ENCODE measurements around the gene ELFN1. TPM values are rescaled to one million over a fixed set of nuclear protein-coding genes. Genes with fewer than 3 reads are reported as not detected.

Gene ELFN1
- total and polyA plus RNA-seq, 4 donors, result 7.8 to 28.4 (median 16.3) TPM

- Histone ChIP-seq H3K4me3 (ENCODE audit: low read depth, low read length) (no peak overlapping the region), H3K27ac (ENCODE audit: low read depth, low read length) (no peak overlapping the region), H3K4me1 (ENCODE audit: control insufficient read depth, insufficient read depth, low read length) (no peaks in the 10 kb centered on the region), H3K9me3 (ENCODE audit: control insufficient read depth, insufficient read depth, low read length) (peaks cover 5% of the 10 kb centered on the region), H3K27me3 (ENCODE audit: control insufficient read depth, insufficient read depth, low read length) (no peaks in the 10 kb centered on the region), H3K36me3 (ENCODE audit: control insufficient read depth, insufficient read depth, low read length) (no peaks in the 10 kb centered on the region)
- 61% methylated on average over 7 of the region's 7 CpGs for WGBS (ENCODE audit: insufficient coverage)
- DNase-seq (ENCODE audit: low read depth in 4 of 6, low spot score in 6 of 6), result no peak
Observed at GRCh38 chr7:1632506-1632905, 37.6 kb upstream of the ELFN1 start.

- DNase-seq (ENCODE audit: low read depth in 4 of 6, low spot score in 6 of 6), result no peak
- Histone ChIP-seq H3K4me1 (ENCODE audit: control insufficient read depth, insufficient read depth, low read length) (no peaks in the 10 kb centered on the region), H3K36me3 (ENCODE audit: control insufficient read depth, insufficient read depth, low read length) (no peaks in the 10 kb centered on the region), H3K4me3 (ENCODE audit: low read depth, low read length) (no peak overlapping the region), H3K9me3 (ENCODE audit: control insufficient read depth, insufficient read depth, low read length) (peaks cover 5% of the 10 kb centered on the region), H3K27me3 (ENCODE audit: control insufficient read depth, insufficient read depth, low read length) (no peaks in the 10 kb centered on the region), H3K27ac (ENCODE audit: low read depth, low read length) (no peak overlapping the region)
- 75% methylated on average over 12 of the region's 15 CpGs for WGBS (ENCODE audit: insufficient coverage)
Observed at GRCh38 chr7:1632916-1633785, 36.9 kb upstream of the ELFN1 start.

- no peaks in the 10 kb centered on the region for H3K9me3 ChIP-seq (ENCODE audit: control insufficient read depth, insufficient read depth, low read length)
- no peaks in the 10 kb centered on the region for H3K27me3 ChIP-seq (ENCODE audit: control insufficient read depth, insufficient read depth, low read length)
- 100% methylated on average over 1 of the region's 1 CpG for WGBS (ENCODE audit: insufficient coverage)
- H3K27ac ChIP-seq (ENCODE audit: low read depth, low read length), result no peak overlapping the region
- H3K4me1 ChIP-seq (ENCODE audit: control insufficient read depth, insufficient read depth, low read length), result peaks cover 4% of the 10 kb centered on the region
- no peaks in the 10 kb centered on the region for H3K36me3 ChIP-seq (ENCODE audit: control insufficient read depth, insufficient read depth, low read length)
- DNase-seq (ENCODE audit: low read depth in 4 of 6, low spot score in 6 of 6), result no peak
- no peak overlapping the region for H3K4me3 ChIP-seq (ENCODE audit: low read depth, low read length)
Observed at GRCh38 chr7:1635401-1635800, 34.7 kb upstream of the ELFN1 start.

- no peak overlapping the region for H3K27ac ChIP-seq (ENCODE audit: low read depth, low read length)
- H3K36me3 ChIP-seq (ENCODE audit: control insufficient read depth, insufficient read depth, low read length), result no peaks in the 10 kb centered on the region
- no CpG with 5 or more reads among the region's 2 CpGs for WGBS (ENCODE audit: insufficient coverage)
- no peaks in the 10 kb centered on the region for H3K27me3 ChIP-seq (ENCODE audit: control insufficient read depth, insufficient read depth, low read length)
- H3K4me1 ChIP-seq (ENCODE audit: control insufficient read depth, insufficient read depth, low read length), result peaks cover 10% of the 10 kb centered on the region
- no peak for DNase-seq (ENCODE audit: low read depth in 4 of 6, low spot score in 6 of 6)
- H3K9me3 ChIP-seq (ENCODE audit: control insufficient read depth, insufficient read depth, low read length), result no peaks in the 10 kb centered on the region
- no peak overlapping the region for H3K4me3 ChIP-seq (ENCODE audit: low read depth, low read length)
Observed at GRCh38 chr7:1637155-1637554, 32.9 kb upstream of the ELFN1 start.

GRCh38 chr7:1638215-1638661, 31.8 kb upstream of the ELFN1 start:
- Histone ChIP-seq H3K27ac (ENCODE audit: low read depth, low read length) (no peak overlapping the region), H3K4me3 (ENCODE audit: low read depth, low read length) (no peak overlapping the region), H3K4me1 (ENCODE audit: control insufficient read depth, insufficient read depth, low read length) (peaks cover 14% of the 10 kb centered on the region), H3K36me3 (ENCODE audit: control insufficient read depth, insufficient read depth, low read length) (no peaks in the 10 kb centered on the region), H3K9me3 (ENCODE audit: control insufficient read depth, insufficient read depth, low read length) (no peaks in the 10 kb centered on the region), H3K27me3 (ENCODE audit: control insufficient read depth, insufficient read depth, low read length) (no peaks in the 10 kb centered on the region)
- WGBS (ENCODE audit: insufficient coverage), result 15% methylated on average over 10 of the region's 11 CpGs
- DNase-seq (ENCODE audit: low read depth in 4 of 6, low spot score in 6 of 6), result peak in 2 of 6 donors; percentile 45 to 84

GRCh38 chr7:1639071-1639470, 31.0 kb upstream of the ELFN1 start:
- no peaks in the 10 kb centered on the region for H3K36me3 ChIP-seq (ENCODE audit: control insufficient read depth, insufficient read depth, low read length)
- no peak overlapping the region for H3K27ac ChIP-seq (ENCODE audit: low read depth, low read length)
- no peak overlapping the region for H3K4me3 ChIP-seq (ENCODE audit: low read depth, low read length)
- DNase-seq (ENCODE audit: low read depth in 4 of 6, low spot score in 6 of 6), result no peak
- peaks cover 14% of the 10 kb centered on the region for H3K4me1 ChIP-seq (ENCODE audit: control insufficient read depth, insufficient read depth, low read length)
- no peaks in the 10 kb centered on the region for H3K9me3 ChIP-seq (ENCODE audit: control insufficient read depth, insufficient read depth, low read length)
- no peaks in the 10 kb centered on the region for H3K27me3 ChIP-seq (ENCODE audit: control insufficient read depth, insufficient read depth, low read length)
- 80% methylated on average over 6 of the region's 8 CpGs for WGBS (ENCODE audit: insufficient coverage)

GRCh38 chr7:1639532-1640175, 30.4 kb upstream of the ELFN1 start:
- WGBS (ENCODE audit: insufficient coverage), result 57% methylated on average over 11 of the region's 15 CpGs
- H3K27me3 ChIP-seq (ENCODE audit: control insufficient read depth, insufficient read depth, low read length), result no peaks in the 10 kb centered on the region
- H3K4me1 ChIP-seq (ENCODE audit: control insufficient read depth, insufficient read depth, low read length), result peaks cover 14% of the 10 kb centered on the region
- peak in 1 of 6 donors; percentile 64 for DNase-seq (ENCODE audit: low read depth in 4 of 6, low spot score in 6 of 6)
- no peaks in the 10 kb centered on the region for H3K9me3 ChIP-seq (ENCODE audit: control insufficient read depth, insufficient read depth, low read length)
- H3K4me3 ChIP-seq (ENCODE audit: low read depth, low read length), result no peak overlapping the region
- no peaks in the 10 kb centered on the region for H3K36me3 ChIP-seq (ENCODE audit: control insufficient read depth, insufficient read depth, low read length)
- H3K27ac ChIP-seq (ENCODE audit: low read depth, low read length), result no peak overlapping the region

- WGBS (ENCODE audit: insufficient coverage), result 68% methylated on average over 21 of the region's 21 CpGs
- H3K36me3 ChIP-seq (ENCODE audit: control insufficient read depth, insufficient read depth, low read length), result no peaks in the 10 kb centered on the region
- H3K27me3 ChIP-seq (ENCODE audit: control insufficient read depth, insufficient read depth, low read length), result no peaks in the 10 kb centered on the region
- no peak overlapping the region for H3K27ac ChIP-seq (ENCODE audit: low read depth, low read length)
- DNase-seq (ENCODE audit: low read depth in 4 of 6, low spot score in 6 of 6), result no peak
- H3K4me3 ChIP-seq (ENCODE audit: low read depth, low read length), result no peak overlapping the region
- no peaks in the 10 kb centered on the region for H3K9me3 ChIP-seq (ENCODE audit: control insufficient read depth, insufficient read depth, low read length)
- H3K4me1 ChIP-seq (ENCODE audit: control insufficient read depth, insufficient read depth, low read length), result peaks cover 14% of the 10 kb centered on the region
Observed at GRCh38 chr7:1640376-1641172, 29.5 kb upstream of the ELFN1 start.

GRCh38 chr7:1641173-1641572, 28.9 kb upstream of the ELFN1 start:
- peaks cover 14% of the 10 kb centered on the region for H3K4me1 ChIP-seq (ENCODE audit: control insufficient read depth, insufficient read depth, low read length)
- no peak overlapping the region for H3K27ac ChIP-seq (ENCODE audit: low read depth, low read length)
- no peak overlapping the region for H3K4me3 ChIP-seq (ENCODE audit: low read depth, low read length)
- no peaks in the 10 kb centered on the region for H3K9me3 ChIP-seq (ENCODE audit: control insufficient read depth, insufficient read depth, low read length)
- no peaks in the 10 kb centered on the region for H3K36me3 ChIP-seq (ENCODE audit: control insufficient read depth, insufficient read depth, low read length)
- 83% methylated on average over 9 of the region's 11 CpGs for WGBS (ENCODE audit: insufficient coverage)
- no peaks in the 10 kb centered on the region for H3K27me3 ChIP-seq (ENCODE audit: control insufficient read depth, insufficient read depth, low read length)
- DNase-seq (ENCODE audit: low read depth in 4 of 6, low spot score in 6 of 6), result no peak
